AG04449 (cell line): ENCODE measurements around the gene ADGRE2.

Experiments used
- CTCF ChIA-PET: fragments of 350-600 bp; formaldehyde crosslinking; extraction: SDS; loops from one replicate; lab custom pipeline; 2021; ENCODE audit warnings: antibody characterized with exemption; lab: Yijun Ruan, JAX
- POLR2A ChIA-PET: fragments of 400-600, 350-600 bp; formaldehyde crosslinking; extraction: SDS; loops from one replicate; lab custom pipeline; 2020; ENCODE audit warnings: antibody characterized with exemption, inconsistent platforms; lab: Yijun Ruan, JAX
- DNase-seq: peaks from one replicate; pipeline ENCODE4 v3.0.0-alpha.2; 2010; ENCODE audit warnings: low read depth, low spot score
- H3K4me3 ChIP-seq: 2 replicates; pipeline ENCODE4 v1.5.1; 2011; ENCODE audit warnings: low read depth, mild to moderate bottlenecking, control low read depth, low read length
- CTCF ChIP-seq: IDR thresholded peaks from one replicate; pipeline ENCODE4 v1.5.1; 2011; ENCODE audit warnings: mild to moderate bottlenecking, moderate library complexity, low read length, control low read depth, inconsistent platforms; ENCODE audit not compliant: insufficient read depth; ENCODE audit errors: missing control alignments

ADGRE2 gene

DNA sequence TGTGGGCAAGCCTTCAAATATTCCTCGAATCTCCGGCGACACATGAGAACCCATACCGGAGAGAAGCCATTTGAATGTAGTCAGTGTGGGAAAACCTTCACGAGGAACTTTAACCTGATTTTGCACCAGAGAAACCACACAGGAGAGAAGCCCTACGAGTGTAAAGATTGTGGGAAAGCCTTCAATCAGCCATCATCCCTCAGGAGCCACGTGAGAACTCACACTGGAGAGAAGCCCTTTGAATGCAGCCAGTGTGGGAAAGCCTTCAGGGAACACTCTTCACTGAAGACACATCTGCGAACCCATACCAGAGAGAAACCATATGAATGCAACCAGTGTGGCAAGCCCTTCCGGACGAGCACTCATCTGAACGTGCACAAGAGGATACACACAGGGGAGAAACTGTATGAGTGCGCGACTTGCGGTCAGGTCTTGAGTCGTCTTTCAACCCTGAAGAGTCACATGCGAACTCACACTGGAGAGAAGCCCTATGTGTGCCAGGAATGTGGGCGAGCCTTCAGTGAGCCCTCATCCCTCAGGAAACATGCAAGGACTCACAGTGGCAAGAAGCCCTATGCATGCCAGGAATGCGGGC, 59.7 kb downstream of the ADGRE2 start:
- no peak overlapping the region for H3K4me3 ChIP-seq
- no peak for DNase-seq
- CTCF ChIA-PET, result no interaction called here
- POLR2A ChIA-PET, result no interaction called here
- TF ChIP-seq CTCF, result no peak

DNA sequence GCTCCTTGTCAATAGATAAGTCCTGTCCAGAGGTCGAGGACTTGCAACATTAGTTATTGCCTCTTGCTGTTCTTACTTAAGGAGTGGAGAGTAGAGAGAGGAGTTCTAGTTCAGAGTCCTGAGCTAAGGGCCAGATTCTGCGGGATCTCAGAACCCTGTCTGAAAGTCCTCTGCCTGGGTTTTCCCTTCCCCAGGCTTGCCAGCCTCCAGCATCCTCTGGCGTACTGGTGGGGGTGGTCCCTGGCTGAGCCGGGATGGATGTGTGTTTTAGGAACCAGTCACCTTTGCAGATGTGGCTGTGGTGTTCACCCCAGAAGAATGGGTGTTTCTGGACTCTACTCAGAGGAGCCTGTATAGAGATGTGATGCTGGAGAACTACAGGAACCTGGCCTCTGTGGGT, 62.5 kb downstream of the ADGRE2 start:
- ChIA-PET POLR2A (no interaction called here), CTCF (no interaction called here)
- H3K4me3 ChIP-seq, result no peak overlapping the region
- DNase-seq, result no peak
- no peak for TF ChIP-seq CTCF

DNA sequence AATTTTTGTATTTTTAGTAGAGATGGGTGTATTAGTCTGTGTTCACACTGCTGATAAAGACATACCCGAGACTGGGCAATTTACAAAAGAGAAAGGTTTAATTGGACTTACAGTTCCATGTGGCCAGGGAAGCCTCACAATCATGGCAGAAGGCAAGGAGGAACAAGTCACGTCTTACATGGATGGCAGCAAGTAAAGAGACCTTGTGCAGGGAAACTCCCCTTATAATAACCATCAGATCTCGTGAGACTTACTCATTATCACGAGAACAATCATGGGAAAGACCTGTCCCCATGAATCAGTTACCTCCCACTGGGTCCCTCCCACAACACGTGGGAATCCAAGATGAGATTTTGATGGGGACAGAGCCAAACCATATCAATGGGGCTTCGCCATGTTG, 73.9 kb downstream of the ADGRE2 start:
- POLR2A ChIA-PET, result no interaction called here
- CTCF ChIA-PET, result no interaction called here
- DNase-seq, result no peak
- no peak for TF ChIP-seq CTCF
- H3K4me3 ChIP-seq, result no peak overlapping the region

GRCh38 chr19:14703833-14704232, 74.5 kb downstream of the ADGRE2 start:
- CTCF ChIA-PET, result no interaction called here
- no peak overlapping the region for H3K4me3 ChIP-seq
- POLR2A ChIA-PET, result no interaction called here
- no peak for DNase-seq
- TF ChIP-seq CTCF, result no peak

DNA sequence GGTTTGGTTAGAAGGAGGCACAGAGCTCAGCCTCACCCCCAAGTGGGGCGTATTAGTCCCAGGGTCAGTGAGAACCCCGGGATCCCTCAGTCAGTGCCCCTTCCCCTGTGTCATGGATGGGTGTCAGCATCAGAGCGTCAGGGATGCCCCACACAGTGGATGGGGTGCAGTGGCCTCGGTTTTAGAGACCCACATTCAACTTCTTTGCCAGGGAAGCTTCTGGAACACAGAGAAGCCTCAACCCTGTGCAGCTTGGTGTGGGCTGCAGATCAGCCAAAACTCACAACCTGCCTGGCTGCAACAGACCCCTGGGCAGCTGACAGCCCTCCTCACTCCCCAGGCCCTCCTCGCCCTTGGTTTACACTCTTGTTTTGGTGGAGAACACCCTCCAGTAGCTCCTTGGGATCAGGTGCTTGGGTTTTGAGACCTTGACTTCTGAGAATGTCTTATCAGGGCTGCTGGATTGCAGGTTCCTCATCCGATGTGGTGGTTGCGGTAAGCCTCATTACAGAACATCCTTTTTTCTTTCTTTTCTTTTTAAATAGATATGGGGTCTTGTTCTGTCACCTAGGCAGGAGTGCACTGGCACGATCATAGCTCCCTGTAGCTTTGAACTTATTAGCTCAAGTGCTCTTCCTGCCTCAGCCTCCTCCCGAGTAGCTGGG, 77.5 kb downstream of the ADGRE2 start:
- no peak for TF ChIP-seq CTCF
- no peak overlapping the region for H3K4me3 ChIP-seq
- no peak for DNase-seq
- POLR2A ChIA-PET, result no interaction called here
- CTCF ChIA-PET, result no interaction called here

GRCh38 chr19:14699641-14700040, 78.7 kb downstream of the ADGRE2 start:
- POLR2A ChIA-PET, result no interaction called here
- CTCF ChIA-PET, result no interaction called here
- no peak for DNase-seq
- no peak for TF ChIP-seq CTCF
- H3K4me3 ChIP-seq, result no peak overlapping the region
